Thyroid gland (tissue), 4 donors: ENCODE results near the gene NIFK. TPM values are rescaled to one million over a fixed set of nuclear protein-coding genes. Genes with fewer than 3 reads are reported as not detected.

ENCODE experiments used
- total RNA-seq, 4 donors: library from RNA; depleted of rRNA; stranded (reverse); fragments of >200 nt; gene quantifications; one replicate each; pipeline ENCODE4 v1.2.3, GENCODE V29; 2016

The NIFK gene
- total RNA-seq, 4 donors from 2014 or later, result 19.1 to 72.2 (median 35.4) TPM

Other genes starting within 250 kb of the NIFK start
- gene RNU4ATAC, start 206.0 kb downstream of the NIFK start, total RNA-seq, result not detected
- 100 to 1,000 TPM in 2 of 4 donors, 10 to 100 TPM in 2; 69.3 to 110 (median 98.3) TPM for gene CLASP1, start 87.4 kb downstream of the NIFK start, total RNA-seq
- gene TSN, start 18.8 kb upstream of the NIFK start, total RNA-seq, result 10 to 100 TPM; 41.4 to 50.8 (median 43.0) TPM